Glutamatergic neuron (in vitro differentiated cells): Measurements from ENCODE around the gene BNIP5. TPM values are rescaled to one million over a fixed set of nuclear protein-coding genes. Genes with fewer than 3 reads are reported as not detected.
A peak's percentile ranks its signal among the peaks of the same experiment; 100 is the strongest.

Experiments used
- DNase-seq: peaks from one replicate; pipeline ENCODE4 v3.0.0; 2022
- H3K27ac Mint-ChIP-seq: one replicate; pipeline ENCODE4 v1.8.0; 2020; ENCODE audit warnings: mild to moderate bottlenecking, mixed read lengths, inconsistent platforms; ENCODE audit not compliant: unreplicated experiment
- H3K27me3 Mint-ChIP-seq: one replicate; pipeline ENCODE4 v1.8.0; 2020; ENCODE audit warnings: mild to moderate bottlenecking, moderate library complexity, mixed read lengths, inconsistent platforms; ENCODE audit not compliant: unreplicated experiment
- H3K36me3 Mint-ChIP-seq: one replicate; pipeline ENCODE4 v1.8.0; 2020; ENCODE audit warnings: mild to moderate bottlenecking, mixed read lengths, inconsistent platforms; ENCODE audit not compliant: unreplicated experiment
- H3K4me1 Mint-ChIP-seq: one replicate; pipeline ENCODE4 v1.8.0; 2020; ENCODE audit warnings: mild to moderate bottlenecking, low read depth, mixed read lengths, inconsistent platforms; ENCODE audit not compliant: unreplicated experiment
- H3K4me3 Mint-ChIP-seq: one replicate; pipeline ENCODE4 v1.8.0; 2020; ENCODE audit warnings: mild to moderate bottlenecking, mixed read lengths, inconsistent platforms; ENCODE audit not compliant: unreplicated experiment
- H3K9me3 Mint-ChIP-seq: one replicate; pipeline ENCODE4 v1.8.0; 2020; ENCODE audit warnings: mild to moderate bottlenecking, moderate library complexity, mixed read lengths, inconsistent platforms; ENCODE audit not compliant: unreplicated experiment
- total RNA-seq: library from RNA; stranded (reverse); fragmentation: NEBNext Ultra II Directional; extraction: Animal tissue kit (Norgen Biotek cat#: 25700); gene quantifications from one replicate; pipeline ENCODE4 v1.2.1, GENCODE V29; 2021; ENCODE audit not compliant: unreplicated experiment
- TF ChIP-seq, protein P1 (sequence below): fragments of 200-600 bp; sonication (generic); IDR thresholded peaks from one replicate; pipeline ENCODE4 v1.5.0; 2021; ENCODE audit not compliant: partially characterized antibody, unreplicated experiment

The BNIP5 gene
- total RNA-seq, 1 donor from 2014 or later: not detected

DNA sequence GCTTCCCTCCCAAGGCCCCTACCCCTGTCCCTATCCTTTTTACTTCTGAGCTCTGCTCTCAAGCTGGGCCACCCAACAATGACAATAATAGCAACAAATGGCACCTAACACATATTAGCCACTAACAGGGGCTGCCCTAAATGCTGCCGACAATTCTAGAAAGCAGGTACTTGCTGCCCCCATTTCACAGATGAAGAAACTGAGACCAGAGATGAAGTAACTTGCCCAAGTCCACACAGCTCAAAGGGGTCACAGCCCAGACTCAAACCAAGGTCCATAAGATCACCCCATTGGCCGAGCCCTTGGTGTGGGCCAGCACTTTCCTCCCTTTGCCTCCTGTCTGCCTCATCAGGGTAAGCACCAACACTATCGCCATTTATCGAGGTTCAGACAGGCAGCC, 12.0 kb downstream of the BNIP5 start:
- TF ChIP-seq, protein P1, sequence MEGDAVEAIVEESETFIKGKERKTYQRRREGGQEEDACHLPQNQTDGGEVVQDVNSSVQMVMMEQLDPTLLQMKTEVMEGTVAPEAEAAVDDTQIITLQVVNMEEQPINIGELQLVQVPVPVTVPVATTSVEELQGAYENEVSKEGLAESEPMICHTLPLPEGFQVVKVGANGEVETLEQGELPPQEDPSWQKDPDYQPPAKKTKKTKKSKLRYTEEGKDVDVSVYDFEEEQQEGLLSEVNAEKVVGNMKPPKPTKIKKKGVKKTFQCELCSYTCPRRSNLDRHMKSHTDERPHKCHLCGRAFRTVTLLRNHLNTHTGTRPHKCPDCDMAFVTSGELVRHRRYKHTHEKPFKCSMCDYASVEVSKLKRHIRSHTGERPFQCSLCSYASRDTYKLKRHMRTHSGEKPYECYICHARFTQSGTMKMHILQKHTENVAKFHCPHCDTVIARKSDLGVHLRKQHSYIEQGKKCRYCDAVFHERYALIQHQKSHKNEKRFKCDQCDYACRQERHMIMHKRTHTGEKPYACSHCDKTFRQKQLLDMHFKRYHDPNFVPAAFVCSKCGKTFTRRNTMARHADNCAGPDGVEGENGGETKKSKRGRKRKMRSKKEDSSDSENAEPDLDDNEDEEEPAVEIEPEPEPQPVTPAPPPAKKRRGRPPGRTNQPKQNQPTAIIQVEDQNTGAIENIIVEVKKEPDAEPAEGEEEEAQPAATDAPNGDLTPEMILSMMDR: no peak
- H3K4me1 Mint-ChIP-seq: peaks cover 33% of the 10 kb centered on the region
- DNase-seq: no peak
- H3K36me3 Mint-ChIP-seq: no peaks in the 10 kb centered on the region
- peaks cover 3% of the 10 kb centered on the region for H3K9me3 Mint-ChIP-seq
- no peak overlapping the region for H3K27ac Mint-ChIP-seq
- H3K4me3 Mint-ChIP-seq: no peak overlapping the region
- H3K27me3 Mint-ChIP-seq: peaks cover 4% of the 10 kb centered on the region

DNA sequence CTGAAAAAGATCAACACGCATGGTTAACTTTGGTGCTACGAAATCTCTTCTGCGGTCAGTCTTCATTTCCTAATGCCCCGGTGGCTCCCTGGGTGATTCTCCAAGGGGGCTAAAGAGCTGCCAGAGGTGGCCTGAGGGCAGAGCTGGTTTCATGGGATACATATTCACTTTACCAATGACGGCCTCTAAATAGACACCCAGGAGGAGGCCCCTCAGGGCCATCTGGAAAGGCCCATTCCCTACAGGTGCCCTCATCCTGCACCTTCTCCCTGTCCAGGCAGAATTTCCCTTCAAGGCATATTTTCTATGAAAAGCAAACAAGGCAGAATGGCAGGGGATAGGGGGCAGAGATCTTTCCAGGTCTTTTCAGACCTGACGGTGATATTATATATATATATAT, 12.5 kb downstream of the BNIP5 start:
- Mint-ChIP-seq H3K27ac (no peak overlapping the region), H3K4me3 (no peak overlapping the region), H3K36me3 (no peaks in the 10 kb centered on the region), H3K4me1 (peaks cover 33% of the 10 kb centered on the region), H3K27me3 (peaks cover 8% of the 10 kb centered on the region), H3K9me3 (peaks cover 5% of the 10 kb centered on the region)
- no peak for DNase-seq
- TF ChIP-seq, protein P1: no peak

DNA sequence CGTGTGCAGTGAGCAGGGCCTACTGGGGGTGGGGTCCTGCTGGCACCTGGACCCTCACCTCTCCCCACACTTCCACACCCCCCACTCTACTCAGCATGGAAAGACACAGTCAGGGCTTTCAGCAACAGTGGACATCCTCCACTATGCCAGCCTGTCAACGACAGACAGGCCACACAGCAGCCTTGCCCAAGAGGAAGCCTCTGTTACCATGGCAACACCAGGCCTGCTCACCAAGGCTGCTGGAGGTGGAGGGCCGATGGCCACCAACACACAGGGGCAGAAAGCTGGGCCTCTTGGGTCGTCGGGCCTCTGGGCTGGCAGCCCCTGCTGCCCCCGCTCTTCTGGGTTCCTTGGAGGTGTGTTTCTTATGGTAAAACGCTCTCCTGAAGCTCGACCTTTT, 13.6 kb downstream of the BNIP5 start:
- Mint-ChIP-seq H3K9me3 (peaks cover 9% of the 10 kb centered on the region), H3K36me3 (no peaks in the 10 kb centered on the region), H3K4me1 (peaks cover 38% of the 10 kb centered on the region), H3K27ac (no peak overlapping the region), H3K27me3 (peaks cover 8% of the 10 kb centered on the region), H3K4me3 (no peak overlapping the region)
- TF ChIP-seq, protein P1: no peak
- DNase-seq: peak; percentile 58

DNA sequence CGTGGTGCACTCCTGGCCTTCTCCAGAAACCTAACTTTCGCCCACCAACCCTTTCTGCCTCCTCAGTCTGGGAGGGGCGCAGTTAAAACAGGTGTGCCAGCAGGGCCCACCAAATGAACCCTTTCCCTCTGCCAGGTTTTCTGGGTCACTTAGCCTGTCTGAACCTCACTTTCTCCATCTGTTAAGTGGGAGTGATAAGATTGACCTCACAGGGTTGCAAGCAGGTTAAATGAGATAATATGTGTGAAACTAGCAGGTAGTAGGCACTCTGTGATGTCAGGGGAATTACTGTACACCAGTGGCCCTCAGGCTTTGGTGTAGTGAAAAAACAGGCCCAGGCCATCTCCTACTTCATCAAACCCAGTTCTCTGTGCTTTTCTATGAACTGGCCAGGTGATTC, 14.1 kb downstream of the BNIP5 start:
- H3K27ac Mint-ChIP-seq: no peak overlapping the region
- H3K4me1 Mint-ChIP-seq: peaks cover 35% of the 10 kb centered on the region
- TF ChIP-seq, protein P1: no peak
- H3K9me3 Mint-ChIP-seq: peaks cover 9% of the 10 kb centered on the region
- no peak for DNase-seq
- H3K36me3 Mint-ChIP-seq: no peaks in the 10 kb centered on the region
- H3K27me3 Mint-ChIP-seq: peaks cover 8% of the 10 kb centered on the region
- no peak overlapping the region for H3K4me3 Mint-ChIP-seq

DNA sequence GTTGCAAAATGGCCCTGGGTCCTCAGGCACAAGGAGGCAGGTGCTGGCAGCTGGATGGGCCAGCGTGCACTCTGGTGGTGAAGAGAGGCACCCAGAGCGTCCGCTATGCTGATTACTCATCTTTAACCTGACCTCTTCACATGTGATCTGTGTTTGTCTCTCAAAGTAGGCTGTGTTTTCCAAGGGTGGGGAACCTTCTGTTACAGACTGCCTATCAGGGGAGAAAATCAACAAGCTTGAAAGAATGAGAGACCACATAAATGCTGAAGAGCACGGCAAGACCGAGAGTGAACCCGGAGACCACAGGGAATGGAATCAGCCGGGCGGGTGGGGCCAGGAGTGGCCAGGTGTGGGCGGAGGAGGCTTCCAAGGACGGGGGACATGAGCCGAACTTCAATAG, 16.2 kb downstream of the BNIP5 start:
- Mint-ChIP-seq H3K4me3 (no peak overlapping the region), H3K4me1 (peaks cover 16% of the 10 kb centered on the region), H3K27me3 (peaks cover 4% of the 10 kb centered on the region), H3K36me3 (no peaks in the 10 kb centered on the region), H3K27ac (no peak overlapping the region), H3K9me3 (peaks cover 8% of the 10 kb centered on the region)
- TF ChIP-seq, protein P1: no peak
- no peak for DNase-seq
